ENCODE measurements around the gene THOC6.

DNA sequence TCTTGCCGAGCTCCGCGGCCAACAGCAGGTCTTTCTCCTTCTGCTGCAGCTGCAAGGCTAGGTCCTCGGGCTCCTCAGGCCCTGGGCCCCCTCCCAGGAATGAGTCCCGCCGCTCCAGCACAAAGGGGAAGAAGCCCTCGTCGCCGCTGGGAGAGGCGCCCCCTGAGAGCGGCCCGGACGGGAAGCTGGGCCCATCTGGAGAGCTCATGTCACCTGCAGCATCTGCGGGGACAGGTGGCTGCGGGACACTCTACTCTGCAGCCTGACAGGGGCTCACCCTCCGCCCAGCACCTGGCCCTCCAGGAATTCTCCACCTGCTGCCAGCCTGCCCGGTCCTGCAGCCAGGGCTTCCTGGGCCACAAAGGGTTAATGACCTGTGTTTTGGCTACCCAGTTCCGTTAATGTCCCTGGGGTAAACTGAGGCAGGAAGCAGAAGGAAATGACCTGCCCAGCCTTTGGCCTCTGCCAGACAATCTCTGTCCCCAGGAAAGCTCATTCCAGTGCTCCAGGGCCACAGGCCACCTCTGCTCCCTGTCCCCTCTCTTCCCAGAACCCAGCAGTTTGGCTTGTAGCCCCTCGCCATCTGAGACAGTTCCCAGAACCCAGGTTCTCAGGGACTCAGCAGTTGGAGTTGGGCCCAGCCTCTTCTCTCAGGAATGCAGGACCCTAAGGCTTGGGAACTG is 11.6 kb downstream of the THOC6 start:
- TF ChIP-seq POLR2A (IDR thresholded peaks at IDR 0.05) (no peak), CTCF (IDR thresholded peaks at IDR 0.05) (no peak)
